K562 (cell line): ENCODE measurements around the gene PCLAF. TPM values are rescaled to one million over a fixed set of nuclear protein-coding genes. Genes with fewer than 3 reads are reported as not detected.

Source experiments
- ATF2 ChIP-seq: sonication (generic); formaldehyde crosslinking; IDR thresholded peaks from 2 replicates; pipeline ENCODE4 v1.8.1; 2022; ENCODE audit warnings: missing genetic modification reagents
- BRD4 ChIP-seq: fragments of 200-600 bp; sonication (generic); IDR thresholded peaks from 2 replicates; pipeline ENCODE4 v1.6.1; 2017; ENCODE audit warnings: inconsistent platforms
- CBX5 ChIP-seq: IDR thresholded peaks from 2 replicates; pipeline ENCODE4 v1.6.1; 2014; ENCODE audit warnings: low read depth, borderline replicate concordance
- GMEB1 ChIP-seq: fragments of 250-450 bp; sonication (Bioruptor Pico); IDR thresholded peaks from 2 replicates; pipeline ENCODE4 v1.4.0; 2020; ENCODE audit warnings: mild to moderate bottlenecking
- ILF3 ChIP-seq: fragments of 450-650 bp; IDR thresholded peaks from 2 replicates; pipeline ENCODE4 v1.6.1; 2018; ENCODE audit warnings: antibody characterized with exemption, mild to moderate bottlenecking, moderate library complexity, borderline replicate concordance
- KDM5B ChIP-seq: fragments of 200-600 bp; sonication (generic); IDR thresholded peaks from 2 replicates; pipeline ENCODE4 v1.6.1; 2012; ENCODE audit warnings: low read depth, mild to moderate bottlenecking, moderate library complexity, low read length, control low read depth, inconsistent platforms; ENCODE audit not compliant: insufficient replicate concordance
- NBN ChIP-seq: fragments of 450-650 bp; IDR thresholded peaks from 2 replicates; pipeline ENCODE4 v1.6.1; 2016; ENCODE audit warnings: low read depth, mild to moderate bottlenecking
- NR2C1 ChIP-seq, 2 experiments: fragments of 450-650 bp; IDR thresholded peaks; 2 replicates each; pipeline ENCODE4 v1.6.1; 2017; ENCODE audit warnings: mild to moderate bottlenecking in 2 of 2, antibody characterized with exemption in 1 of 2, inconsistent platforms in 1 of 2, missing compliant biosample characterization in 1 of 2, missing genetic modification characterization in 1 of 2
- NR2F6 ChIP-seq: fragments of 450-650 bp; formaldehyde crosslinking; IDR thresholded peaks from 2 replicates; pipeline ENCODE4 v1.4.0; 2020; ENCODE audit warnings: mild to moderate bottlenecking
- RCOR1 ChIP-seq, 2 experiments: IDR thresholded peaks; 2 replicates each; pipeline ENCODE4 v1.6.1; 2012; ENCODE audit warnings: low read depth in 2 of 2, low read length in 2 of 2, borderline replicate concordance in 1 of 2, improper control_type of control experiment in 1 of 2
- SREBF1 ChIP-seq: fragments of 150-350 bp; IDR thresholded peaks from 2 replicates; pipeline ENCODE4 v1.6.1; 2014; ENCODE audit warnings: antibody characterized with exemption, low read depth, low read length, borderline replicate concordance
- SUPT5H ChIP-seq: fragments of 450-650 bp; IDR thresholded peaks from 2 replicates; pipeline ENCODE4 v1.6.1; 2016
- TCF3 ChIP-seq: sonication (generic); formaldehyde crosslinking; IDR thresholded peaks from 2 replicates; pipeline ENCODE4 v1.4.0; 2020; ENCODE audit warnings: mild to moderate bottlenecking, missing genetic modification reagents
- XRCC4 ChIP-seq: IDR thresholded peaks from one replicate; pipeline ENCODE4 v1.6.1; 2011; ENCODE audit not compliant: insufficient read depth, insufficient read length; ENCODE audit errors: extremely low read depth
- ZNF436 ChIP-seq: fragments of 250-450, 450-650 bp; sonication (Bioruptor Pico); formaldehyde crosslinking; IDR thresholded peaks from 2 replicates; pipeline ENCODE4 v1.7.0; 2020; ENCODE audit warnings: mild to moderate bottlenecking
- polyA plus RNA-seq, 8 experiments: library from polyadenylated mRNA; depleted of rRNA in 4 of 8; stranded (reverse) in 5 of 8; unstranded in 3 of 8; fragments of >200 nt; fragmentation: Nextera tagmentation in 2 of 8; fragmentation: Illumina TruSeq in 1 of 8; extraction: Ambion mirVana in 2 of 8; extraction: Trizol in 1 of 8; gene quantifications; 2 replicates each; pipeline versions ENCODE4 v1.2.1 to v1.2.3, GENCODE V29; 2011 to 2014; ENCODE audit warnings: inconsistent platforms in 1 of 8, missing spikeins in 1 of 8
- total RNA-seq, 7 experiments: library from RNA; depleted of rRNA in 6 of 7; stranded (reverse); fragments of >200 nt in 6 of 7; fragmentation: Illumina TruSeq in 2 of 7; extraction: Trizol in 2 of 7; gene quantifications; 2 replicates each; pipeline versions ENCODE4 v1.2.1 to v1.2.3, GENCODE V29; 2011 to 2021; ENCODE audit warnings: low replicate concordance in 1 of 7
- TF ChIP-seq, protein P1 (sequence below): sonication (generic); IDR thresholded peaks from 2 replicates; pipeline ENCODE4 v1.6.1; 2016
- TF ChIP-seq, protein P2 (sequence below): fragments of 450-650 bp; IDR thresholded peaks from one replicate; pipeline ENCODE4 v1.6.1; 2018; ENCODE audit warnings: mild to moderate bottlenecking, moderate library complexity; ENCODE audit not compliant: partially characterized antibody
- TF ChIP-seq, protein P3 (sequence below), 2 experiments: fragments of 450-650 bp in 1 of 2; IDR thresholded peaks; 2 replicates each; pipeline ENCODE4 v1.6.1; 2011 to 2017; ENCODE audit warnings: low read depth in 2 of 2, antibody characterized with exemption in 1 of 2, borderline replicate concordance in 1 of 2, low read length in 1 of 2, mild to moderate bottlenecking in 1 of 2, mixed read lengths in 1 of 2; ENCODE audit not compliant: control insufficient read depth in 1 of 2

Gene PCLAF
- total and polyA plus RNA-seq, 9 of the 15 experiments (the other 6 are each of a cell fraction or from before 2014, with no cell fraction given), result 112 to 881 (median 360) TPM

GRCh38 chr15:64387562-64388168 lies 6.4 kb upstream of the PCLAF start, which contains the start of gene TRIP4 (continued):
- TF ChIP-seq KDM5B (peak; percentile 91), ILF3 (no peak), SREBF1 (peak; percentile 83; the same call in 1 of the 2 replicates), TCF3 (CRISPR knock-in tag) (peak; percentile 62), NBN (peak; percentile 97), ATF2 (no peak), ZNF436 (CRISPR knock-in tag) (no peak), RCOR1 (IDR thresholded peaks at IDR 0.05; ENCODE audit: borderline replicate concordance in 1 of 2, low read depth in 2 of 2, low read length in 2 of 2) (peak in 1 of 2 experiments; percentile 90; a peak in 3 of 4 replicates), GMEB1 (CRISPR knock-in tag) (peak; percentile 70), XRCC4 (no peak), SUPT5H (peak; percentile 89), NR2F6 (CRISPR knock-in tag) (0 out of 2 replicates have a peak, but pooled peaks have one; percentile 87), BRD4 (no peak), CBX5 (peak; percentile 91; the same call in 1 of the 2 replicates), NR2C1 (IDR thresholded peaks at IDR 0.05) (peak; percentile 87), NR2C1 (tag; IDR thresholded peaks at IDR 0.05) (peak; percentile 92)
- TF ChIP-seq, protein P1, sequence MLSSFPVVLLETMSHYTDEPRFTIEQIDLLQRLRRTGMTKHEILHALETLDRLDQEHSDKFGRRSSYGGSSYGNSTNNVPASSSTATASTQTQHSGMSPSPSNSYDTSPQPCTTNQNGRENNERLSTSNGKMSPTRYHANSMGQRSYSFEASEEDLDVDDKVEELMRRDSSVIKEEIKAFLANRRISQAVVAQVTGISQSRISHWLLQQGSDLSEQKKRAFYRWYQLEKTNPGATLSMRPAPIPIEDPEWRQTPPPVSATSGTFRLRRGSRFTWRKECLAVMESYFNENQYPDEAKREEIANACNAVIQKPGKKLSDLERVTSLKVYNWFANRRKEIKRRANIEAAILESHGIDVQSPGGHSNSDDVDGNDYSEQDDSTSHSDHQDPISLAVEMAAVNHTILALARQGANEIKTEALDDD, result no peak; the same call in 1 of the 2 replicates
- TF ChIP-seq, protein P2, sequence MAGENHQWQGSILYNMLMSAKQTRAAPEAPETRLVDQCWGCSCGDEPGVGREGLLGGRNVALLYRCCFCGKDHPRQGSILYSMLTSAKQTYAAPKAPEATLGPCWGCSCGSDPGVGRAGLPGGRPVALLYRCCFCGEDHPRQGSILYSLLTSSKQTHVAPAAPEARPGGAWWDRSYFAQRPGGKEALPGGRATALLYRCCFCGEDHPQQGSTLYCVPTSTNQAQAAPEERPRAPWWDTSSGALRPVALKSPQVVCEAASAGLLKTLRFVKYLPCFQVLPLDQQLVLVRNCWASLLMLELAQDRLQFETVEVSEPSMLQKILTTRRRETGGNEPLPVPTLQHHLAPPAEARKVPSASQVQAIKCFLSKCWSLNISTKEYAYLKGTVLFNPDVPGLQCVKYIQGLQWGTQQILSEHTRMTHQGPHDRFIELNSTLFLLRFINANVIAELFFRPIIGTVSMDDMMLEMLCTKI, result no peak
- TF ChIP-seq, protein P3, sequence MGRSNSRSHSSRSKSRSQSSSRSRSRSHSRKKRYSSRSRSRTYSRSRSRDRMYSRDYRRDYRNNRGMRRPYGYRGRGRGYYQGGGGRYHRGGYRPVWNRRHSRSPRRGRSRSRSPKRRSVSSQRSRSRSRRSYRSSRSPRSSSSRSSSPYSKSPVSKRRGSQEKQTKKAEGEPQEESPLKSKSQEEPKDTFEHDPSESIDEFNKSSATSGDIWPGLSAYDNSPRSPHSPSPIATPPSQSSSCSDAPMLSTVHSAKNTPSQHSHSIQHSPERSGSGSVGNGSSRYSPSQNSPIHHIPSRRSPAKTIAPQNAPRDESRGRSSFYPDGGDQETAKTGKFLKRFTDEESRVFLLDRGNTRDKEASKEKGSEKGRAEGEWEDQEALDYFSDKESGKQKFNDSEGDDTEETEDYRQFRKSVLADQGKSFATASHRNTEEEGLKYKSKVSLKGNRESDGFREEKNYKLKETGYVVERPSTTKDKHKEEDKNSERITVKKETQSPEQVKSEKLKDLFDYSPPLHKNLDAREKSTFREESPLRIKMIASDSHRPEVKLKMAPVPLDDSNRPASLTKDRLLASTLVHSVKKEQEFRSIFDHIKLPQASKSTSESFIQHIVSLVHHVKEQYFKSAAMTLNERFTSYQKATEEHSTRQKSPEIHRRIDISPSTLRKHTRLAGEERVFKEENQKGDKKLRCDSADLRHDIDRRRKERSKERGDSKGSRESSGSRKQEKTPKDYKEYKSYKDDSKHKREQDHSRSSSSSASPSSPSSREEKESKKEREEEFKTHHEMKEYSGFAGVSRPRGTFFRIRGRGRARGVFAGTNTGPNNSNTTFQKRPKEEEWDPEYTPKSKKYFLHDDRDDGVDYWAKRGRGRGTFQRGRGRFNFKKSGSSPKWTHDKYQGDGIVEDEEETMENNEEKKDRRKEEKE (IDR thresholded peaks at IDR 0.05; ENCODE audit: borderline replicate concordance in 1 of 2, control insufficient read depth in 1 of 2, low read depth in 2 of 2, low read length in 1 of 2), result peak in 1 of 2 experiments; percentile 99; a peak in 2 of 4 replicates
